Measurements from ENCODE around the gene TSEN54.

DNA sequence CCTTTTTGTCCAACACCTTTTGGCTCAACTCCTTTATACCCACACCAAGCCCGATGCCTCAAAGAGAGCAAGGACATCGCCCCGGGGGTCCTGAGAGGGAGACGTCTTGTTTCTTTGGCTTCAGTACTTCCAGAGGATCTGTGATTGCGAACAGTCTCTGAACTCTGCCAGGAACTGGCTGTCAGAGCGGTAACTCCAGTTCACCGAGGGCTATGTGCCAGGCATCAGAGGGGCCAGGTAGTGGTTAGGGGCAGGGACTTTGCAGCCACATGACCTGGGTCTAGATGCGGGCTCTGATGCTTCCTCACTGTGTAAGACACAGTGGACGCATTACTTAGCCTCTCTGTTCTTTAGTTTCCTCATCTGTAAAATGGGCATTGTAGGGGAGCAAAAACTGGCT lies 30.8 kb downstream of the TSEN54 start:
- TF ChIP-seq ZNF114 (CRISPR knock-in tag; IDR thresholded peaks at IDR 0.05) = no peak
- TF ChIP-seq, protein P1, sequence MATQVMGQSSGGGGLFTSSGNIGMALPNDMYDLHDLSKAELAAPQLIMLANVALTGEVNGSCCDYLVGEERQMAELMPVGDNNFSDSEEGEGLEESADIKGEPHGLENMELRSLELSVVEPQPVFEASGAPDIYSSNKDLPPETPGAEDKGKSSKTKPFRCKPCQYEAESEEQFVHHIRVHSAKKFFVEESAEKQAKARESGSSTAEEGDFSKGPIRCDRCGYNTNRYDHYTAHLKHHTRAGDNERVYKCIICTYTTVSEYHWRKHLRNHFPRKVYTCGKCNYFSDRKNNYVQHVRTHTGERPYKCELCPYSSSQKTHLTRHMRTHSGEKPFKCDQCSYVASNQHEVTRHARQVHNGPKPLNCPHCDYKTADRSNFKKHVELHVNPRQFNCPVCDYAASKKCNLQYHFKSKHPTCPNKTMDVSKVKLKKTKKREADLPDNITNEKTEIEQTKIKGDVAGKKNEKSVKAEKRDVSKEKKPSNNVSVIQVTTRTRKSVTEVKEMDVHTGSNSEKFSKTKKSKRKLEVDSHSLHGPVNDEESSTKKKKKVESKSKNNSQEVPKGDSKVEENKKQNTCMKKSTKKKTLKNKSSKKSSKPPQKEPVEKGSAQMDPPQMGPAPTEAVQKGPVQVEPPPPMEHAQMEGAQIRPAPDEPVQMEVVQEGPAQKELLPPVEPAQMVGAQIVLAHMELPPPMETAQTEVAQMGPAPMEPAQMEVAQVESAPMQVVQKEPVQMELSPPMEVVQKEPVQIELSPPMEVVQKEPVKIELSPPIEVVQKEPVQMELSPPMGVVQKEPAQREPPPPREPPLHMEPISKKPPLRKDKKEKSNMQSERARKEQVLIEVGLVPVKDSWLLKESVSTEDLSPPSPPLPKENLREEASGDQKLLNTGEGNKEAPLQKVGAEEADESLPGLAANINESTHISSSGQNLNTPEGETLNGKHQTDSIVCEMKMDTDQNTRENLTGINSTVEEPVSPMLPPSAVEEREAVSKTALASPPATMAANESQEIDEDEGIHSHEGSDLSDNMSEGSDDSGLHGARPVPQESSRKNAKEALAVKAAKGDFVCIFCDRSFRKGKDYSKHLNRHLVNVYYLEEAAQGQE (IDR thresholded peaks at IDR 0.05; ENCODE audit: unreplicated experiment) = no peak
- no peak for TF ChIP-seq CREB1 (CRISPR knock-in tag; IDR thresholded peaks at IDR 0.05; ENCODE audit: low read depth)
- TF ChIP-seq POLR2AphosphoS5 (IDR thresholded peaks at IDR 0.05; ENCODE audit: low read depth) = no peak
- TF ChIP-seq EZH2 (IDR thresholded peaks at IDR 0.05; ENCODE audit: low read depth, unreplicated experiment) = no peak
- TF ChIP-seq, protein P2, sequence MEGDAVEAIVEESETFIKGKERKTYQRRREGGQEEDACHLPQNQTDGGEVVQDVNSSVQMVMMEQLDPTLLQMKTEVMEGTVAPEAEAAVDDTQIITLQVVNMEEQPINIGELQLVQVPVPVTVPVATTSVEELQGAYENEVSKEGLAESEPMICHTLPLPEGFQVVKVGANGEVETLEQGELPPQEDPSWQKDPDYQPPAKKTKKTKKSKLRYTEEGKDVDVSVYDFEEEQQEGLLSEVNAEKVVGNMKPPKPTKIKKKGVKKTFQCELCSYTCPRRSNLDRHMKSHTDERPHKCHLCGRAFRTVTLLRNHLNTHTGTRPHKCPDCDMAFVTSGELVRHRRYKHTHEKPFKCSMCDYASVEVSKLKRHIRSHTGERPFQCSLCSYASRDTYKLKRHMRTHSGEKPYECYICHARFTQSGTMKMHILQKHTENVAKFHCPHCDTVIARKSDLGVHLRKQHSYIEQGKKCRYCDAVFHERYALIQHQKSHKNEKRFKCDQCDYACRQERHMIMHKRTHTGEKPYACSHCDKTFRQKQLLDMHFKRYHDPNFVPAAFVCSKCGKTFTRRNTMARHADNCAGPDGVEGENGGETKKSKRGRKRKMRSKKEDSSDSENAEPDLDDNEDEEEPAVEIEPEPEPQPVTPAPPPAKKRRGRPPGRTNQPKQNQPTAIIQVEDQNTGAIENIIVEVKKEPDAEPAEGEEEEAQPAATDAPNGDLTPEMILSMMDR (conservative IDR thresholded peaks at IDR 0.05; ENCODE audit: low read depth in 2 of 2) = no peak
- TF ChIP-seq EZH2phosphoT487 (IDR thresholded peaks at IDR 0.05; ENCODE audit: unreplicated experiment) = no peak
- TF ChIP-seq, protein P3, sequence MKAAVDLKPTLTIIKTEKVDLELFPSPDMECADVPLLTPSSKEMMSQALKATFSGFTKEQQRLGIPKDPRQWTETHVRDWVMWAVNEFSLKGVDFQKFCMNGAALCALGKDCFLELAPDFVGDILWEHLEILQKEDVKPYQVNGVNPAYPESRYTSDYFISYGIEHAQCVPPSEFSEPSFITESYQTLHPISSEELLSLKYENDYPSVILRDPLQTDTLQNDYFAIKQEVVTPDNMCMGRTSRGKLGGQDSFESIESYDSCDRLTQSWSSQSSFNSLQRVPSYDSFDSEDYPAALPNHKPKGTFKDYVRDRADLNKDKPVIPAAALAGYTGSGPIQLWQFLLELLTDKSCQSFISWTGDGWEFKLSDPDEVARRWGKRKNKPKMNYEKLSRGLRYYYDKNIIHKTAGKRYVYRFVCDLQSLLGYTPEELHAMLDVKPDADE (IDR thresholded peaks at IDR 0.05) = no peak
- no peak for TF ChIP-seq JUNB (IDR thresholded peaks at IDR 0.05; ENCODE audit: unreplicated experiment)
- TF ChIP-seq STAT1 (IDR thresholded peaks at IDR 0.05; ENCODE audit: unreplicated experiment) = no peak

Measured in GM23338 (cell line).